ENCODE results near the gene IL10RB.

DNA sequence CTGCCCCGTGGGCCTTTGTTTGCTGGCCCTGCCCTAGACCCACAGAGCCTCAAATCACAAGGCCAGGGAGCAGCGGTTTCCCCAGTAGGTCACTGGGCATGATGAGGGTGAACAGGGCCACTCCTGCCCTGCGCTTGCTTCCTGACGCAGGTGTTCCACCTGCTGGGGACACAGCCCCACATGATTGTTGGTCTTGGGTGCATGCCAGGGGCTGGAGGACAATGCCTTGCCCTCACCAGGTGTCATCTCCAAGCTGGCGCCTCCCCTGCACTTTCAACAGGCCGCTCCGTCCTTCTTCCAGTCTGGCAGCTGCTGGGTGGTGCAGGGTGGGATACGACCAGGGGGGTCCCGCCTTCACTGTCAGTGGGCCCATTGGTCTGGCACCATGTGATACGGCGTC, 24.3 kb downstream of the IL10RB start:
- TF ChIP-seq, protein P1, sequence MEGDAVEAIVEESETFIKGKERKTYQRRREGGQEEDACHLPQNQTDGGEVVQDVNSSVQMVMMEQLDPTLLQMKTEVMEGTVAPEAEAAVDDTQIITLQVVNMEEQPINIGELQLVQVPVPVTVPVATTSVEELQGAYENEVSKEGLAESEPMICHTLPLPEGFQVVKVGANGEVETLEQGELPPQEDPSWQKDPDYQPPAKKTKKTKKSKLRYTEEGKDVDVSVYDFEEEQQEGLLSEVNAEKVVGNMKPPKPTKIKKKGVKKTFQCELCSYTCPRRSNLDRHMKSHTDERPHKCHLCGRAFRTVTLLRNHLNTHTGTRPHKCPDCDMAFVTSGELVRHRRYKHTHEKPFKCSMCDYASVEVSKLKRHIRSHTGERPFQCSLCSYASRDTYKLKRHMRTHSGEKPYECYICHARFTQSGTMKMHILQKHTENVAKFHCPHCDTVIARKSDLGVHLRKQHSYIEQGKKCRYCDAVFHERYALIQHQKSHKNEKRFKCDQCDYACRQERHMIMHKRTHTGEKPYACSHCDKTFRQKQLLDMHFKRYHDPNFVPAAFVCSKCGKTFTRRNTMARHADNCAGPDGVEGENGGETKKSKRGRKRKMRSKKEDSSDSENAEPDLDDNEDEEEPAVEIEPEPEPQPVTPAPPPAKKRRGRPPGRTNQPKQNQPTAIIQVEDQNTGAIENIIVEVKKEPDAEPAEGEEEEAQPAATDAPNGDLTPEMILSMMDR (conservative IDR thresholded peaks at IDR 0.05; ENCODE audit: low read depth in 2 of 2), result no peak
- TF ChIP-seq POLR2AphosphoS5 (IDR thresholded peaks at IDR 0.05; ENCODE audit: low read depth), result no peak
- TF ChIP-seq, protein P2, sequence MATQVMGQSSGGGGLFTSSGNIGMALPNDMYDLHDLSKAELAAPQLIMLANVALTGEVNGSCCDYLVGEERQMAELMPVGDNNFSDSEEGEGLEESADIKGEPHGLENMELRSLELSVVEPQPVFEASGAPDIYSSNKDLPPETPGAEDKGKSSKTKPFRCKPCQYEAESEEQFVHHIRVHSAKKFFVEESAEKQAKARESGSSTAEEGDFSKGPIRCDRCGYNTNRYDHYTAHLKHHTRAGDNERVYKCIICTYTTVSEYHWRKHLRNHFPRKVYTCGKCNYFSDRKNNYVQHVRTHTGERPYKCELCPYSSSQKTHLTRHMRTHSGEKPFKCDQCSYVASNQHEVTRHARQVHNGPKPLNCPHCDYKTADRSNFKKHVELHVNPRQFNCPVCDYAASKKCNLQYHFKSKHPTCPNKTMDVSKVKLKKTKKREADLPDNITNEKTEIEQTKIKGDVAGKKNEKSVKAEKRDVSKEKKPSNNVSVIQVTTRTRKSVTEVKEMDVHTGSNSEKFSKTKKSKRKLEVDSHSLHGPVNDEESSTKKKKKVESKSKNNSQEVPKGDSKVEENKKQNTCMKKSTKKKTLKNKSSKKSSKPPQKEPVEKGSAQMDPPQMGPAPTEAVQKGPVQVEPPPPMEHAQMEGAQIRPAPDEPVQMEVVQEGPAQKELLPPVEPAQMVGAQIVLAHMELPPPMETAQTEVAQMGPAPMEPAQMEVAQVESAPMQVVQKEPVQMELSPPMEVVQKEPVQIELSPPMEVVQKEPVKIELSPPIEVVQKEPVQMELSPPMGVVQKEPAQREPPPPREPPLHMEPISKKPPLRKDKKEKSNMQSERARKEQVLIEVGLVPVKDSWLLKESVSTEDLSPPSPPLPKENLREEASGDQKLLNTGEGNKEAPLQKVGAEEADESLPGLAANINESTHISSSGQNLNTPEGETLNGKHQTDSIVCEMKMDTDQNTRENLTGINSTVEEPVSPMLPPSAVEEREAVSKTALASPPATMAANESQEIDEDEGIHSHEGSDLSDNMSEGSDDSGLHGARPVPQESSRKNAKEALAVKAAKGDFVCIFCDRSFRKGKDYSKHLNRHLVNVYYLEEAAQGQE (IDR thresholded peaks at IDR 0.05; ENCODE audit: unreplicated experiment), result no peak
- no peak for TF ChIP-seq EZH2 (IDR thresholded peaks at IDR 0.05; ENCODE audit: low read depth, unreplicated experiment)
- TF ChIP-seq EZH2phosphoT487 (IDR thresholded peaks at IDR 0.05; ENCODE audit: unreplicated experiment), result no peak
- TF ChIP-seq NANOG (IDR thresholded peaks at IDR 0.05; ENCODE audit: borderline replicate concordance), result no peak
- no peak for TF ChIP-seq STAT1 (IDR thresholded peaks at IDR 0.05; ENCODE audit: unreplicated experiment)
- TF ChIP-seq ZNF114 (CRISPR knock-in tag; IDR thresholded peaks at IDR 0.05), result no peak
- TF ChIP-seq, protein P3, sequence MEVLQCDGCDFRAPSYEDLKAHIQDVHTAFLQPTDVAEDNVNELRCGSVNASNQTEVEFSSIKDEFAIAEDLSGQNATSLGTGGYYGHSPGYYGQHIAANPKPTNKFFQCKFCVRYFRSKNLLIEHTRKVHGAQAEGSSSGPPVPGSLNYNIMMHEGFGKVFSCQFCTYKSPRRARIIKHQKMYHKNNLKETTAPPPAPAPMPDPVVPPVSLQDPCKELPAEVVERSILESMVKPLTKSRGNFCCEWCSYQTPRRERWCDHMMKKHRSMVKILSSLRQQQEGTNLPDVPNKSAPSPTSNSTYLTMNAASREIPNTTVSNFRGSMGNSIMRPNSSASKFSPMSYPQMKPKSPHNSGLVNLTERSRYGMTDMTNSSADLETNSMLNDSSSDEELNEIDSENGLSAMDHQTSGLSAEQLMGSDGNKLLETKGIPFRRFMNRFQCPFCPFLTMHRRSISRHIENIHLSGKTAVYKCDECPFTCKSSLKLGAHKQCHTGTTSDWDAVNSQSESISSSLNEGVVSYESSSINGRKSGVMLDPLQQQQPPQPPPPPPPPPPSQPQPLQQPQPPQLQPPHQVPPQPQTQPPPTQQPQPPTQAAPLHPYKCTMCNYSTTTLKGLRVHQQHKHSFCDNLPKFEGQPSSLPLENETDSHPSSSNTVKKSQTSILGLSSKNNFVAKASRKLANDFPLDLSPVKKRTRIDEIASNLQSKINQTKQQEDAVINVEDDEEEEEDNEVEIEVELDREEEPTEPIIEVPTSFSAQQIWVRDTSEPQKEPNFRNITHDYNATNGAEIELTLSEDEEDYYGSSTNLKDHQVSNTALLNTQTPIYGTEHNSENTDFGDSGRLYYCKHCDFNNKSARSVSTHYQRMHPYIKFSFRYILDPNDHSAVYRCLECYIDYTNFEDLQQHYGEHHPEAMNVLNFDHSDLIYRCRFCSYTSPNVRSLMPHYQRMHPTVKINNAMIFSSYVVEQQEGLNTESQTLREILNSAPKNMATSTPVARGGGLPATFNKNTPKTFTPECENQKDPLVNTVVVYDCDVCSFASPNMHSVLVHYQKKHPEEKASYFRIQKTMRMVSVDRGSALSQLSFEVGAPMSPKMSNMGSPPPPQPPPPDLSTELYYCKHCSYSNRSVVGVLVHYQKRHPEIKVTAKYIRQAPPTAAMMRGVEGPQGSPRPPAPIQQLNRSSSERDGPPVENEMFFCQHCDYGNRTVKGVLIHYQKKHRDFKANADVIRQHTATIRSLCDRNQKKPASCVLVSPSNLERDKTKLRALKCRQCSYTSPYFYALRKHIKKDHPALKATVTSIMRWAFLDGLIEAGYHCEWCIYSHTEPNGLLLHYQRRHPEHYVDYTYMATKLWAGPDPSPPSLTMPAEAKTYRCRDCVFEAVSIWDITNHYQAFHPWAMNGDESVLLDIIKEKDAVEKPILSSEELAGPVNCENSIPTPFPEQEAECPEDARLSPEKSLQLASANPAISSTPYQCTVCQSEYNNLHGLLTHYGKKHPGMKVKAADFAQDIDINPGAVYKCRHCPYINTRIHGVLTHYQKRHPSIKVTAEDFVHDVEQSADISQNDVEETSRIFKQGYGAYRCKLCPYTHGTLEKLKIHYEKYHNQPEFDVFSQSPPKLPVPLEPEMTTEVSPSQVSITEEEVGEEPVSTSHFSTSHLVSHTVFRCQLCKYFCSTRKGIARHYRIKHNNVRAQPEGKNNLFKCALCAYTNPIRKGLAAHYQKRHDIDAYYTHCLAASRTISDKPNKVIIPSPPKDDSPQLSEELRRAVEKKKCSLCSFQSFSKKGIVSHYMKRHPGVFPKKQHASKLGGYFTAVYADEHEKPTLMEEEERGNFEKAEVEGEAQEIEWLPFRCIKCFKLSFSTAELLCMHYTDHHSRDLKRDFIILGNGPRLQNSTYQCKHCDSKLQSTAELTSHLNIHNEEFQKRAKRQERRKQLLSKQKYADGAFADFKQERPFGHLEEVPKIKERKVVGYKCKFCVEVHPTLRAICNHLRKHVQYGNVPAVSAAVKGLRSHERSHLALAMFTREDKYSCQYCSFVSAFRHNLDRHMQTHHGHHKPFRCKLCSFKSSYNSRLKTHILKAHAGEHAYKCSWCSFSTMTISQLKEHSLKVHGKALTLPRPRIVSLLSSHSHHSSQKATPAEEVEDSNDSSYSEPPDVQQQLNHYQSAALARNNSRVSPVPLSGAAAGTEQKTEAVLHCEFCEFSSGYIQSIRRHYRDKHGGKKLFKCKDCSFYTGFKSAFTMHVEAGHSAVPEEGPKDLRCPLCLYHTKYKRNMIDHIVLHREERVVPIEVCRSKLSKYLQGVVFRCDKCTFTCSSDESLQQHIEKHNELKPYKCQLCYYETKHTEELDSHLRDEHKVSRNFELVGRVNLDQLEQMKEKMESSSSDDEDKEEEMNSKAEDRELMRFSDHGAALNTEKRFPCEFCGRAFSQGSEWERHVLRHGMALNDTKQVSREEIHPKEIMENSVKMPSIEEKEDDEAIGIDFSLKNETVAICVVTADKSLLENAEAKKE (CRISPR knock-in tag; IDR thresholded peaks at IDR 0.05), result no peak
- no peak for TF ChIP-seq ZNF331 (CRISPR knock-in tag; IDR thresholded peaks at IDR 0.05; ENCODE audit: low read depth)
- no peak for TF ChIP-seq JUNB (IDR thresholded peaks at IDR 0.05; ENCODE audit: unreplicated experiment)
- TF ChIP-seq CREB1 (CRISPR knock-in tag; IDR thresholded peaks at IDR 0.05; ENCODE audit: low read depth), result no peak
